Cerebellar cortex (tissue), 1 donor: Measurements from ENCODE around the gene SCAPER.

ENCODE experiments used
- DNase-seq: peaks from one replicate; pipeline ENCODE4 v3.0.0-alpha.2; 2015; ENCODE audit warnings: low spot score

Gene SCAPER

GRCh38 chr15:76339305-76340197 lies 565.6 kb downstream of the SCAPER start:
- DNase-seq: no peak

DNA sequence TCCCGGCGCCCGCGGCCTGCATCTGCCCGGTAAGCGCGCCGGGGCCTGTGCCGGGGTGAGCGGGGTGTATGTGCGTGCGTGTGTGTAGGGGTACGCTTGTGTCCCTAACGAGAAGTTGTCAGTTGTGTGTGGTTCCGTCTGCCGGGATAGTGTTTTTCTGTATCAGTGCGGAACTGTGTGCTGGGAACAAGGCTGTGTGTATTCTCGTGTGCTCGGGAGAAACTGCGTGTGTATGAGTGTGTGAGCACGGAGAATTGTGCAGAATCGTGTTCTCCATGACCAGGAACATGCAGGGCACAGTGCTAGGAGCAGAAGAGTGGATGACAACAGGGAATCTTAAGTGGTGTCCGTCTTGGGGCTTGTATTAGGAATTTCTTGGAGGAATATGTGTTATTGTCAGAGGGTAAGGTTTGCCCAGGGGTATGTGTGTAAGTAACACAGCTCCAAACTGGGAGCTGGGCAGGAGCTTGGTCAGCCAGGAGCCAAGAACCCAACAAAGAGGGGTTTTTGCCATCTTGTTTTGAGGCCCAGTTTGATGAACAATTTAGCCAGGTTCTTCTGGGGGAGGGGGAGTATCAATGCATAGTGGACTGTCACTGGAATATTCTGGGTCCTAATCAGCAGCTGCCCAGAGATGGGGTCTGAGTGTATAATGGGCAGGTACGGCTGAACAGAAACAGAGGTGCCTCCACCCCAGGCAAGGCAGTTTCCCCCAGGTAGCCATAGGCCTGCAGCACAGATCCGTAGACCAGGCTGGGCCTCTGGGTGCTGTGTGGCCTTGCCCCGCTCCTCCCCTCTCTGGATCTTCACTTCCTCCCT lies 566.4 kb downstream of the SCAPER start:
- DNase-seq: no peak

DNA sequence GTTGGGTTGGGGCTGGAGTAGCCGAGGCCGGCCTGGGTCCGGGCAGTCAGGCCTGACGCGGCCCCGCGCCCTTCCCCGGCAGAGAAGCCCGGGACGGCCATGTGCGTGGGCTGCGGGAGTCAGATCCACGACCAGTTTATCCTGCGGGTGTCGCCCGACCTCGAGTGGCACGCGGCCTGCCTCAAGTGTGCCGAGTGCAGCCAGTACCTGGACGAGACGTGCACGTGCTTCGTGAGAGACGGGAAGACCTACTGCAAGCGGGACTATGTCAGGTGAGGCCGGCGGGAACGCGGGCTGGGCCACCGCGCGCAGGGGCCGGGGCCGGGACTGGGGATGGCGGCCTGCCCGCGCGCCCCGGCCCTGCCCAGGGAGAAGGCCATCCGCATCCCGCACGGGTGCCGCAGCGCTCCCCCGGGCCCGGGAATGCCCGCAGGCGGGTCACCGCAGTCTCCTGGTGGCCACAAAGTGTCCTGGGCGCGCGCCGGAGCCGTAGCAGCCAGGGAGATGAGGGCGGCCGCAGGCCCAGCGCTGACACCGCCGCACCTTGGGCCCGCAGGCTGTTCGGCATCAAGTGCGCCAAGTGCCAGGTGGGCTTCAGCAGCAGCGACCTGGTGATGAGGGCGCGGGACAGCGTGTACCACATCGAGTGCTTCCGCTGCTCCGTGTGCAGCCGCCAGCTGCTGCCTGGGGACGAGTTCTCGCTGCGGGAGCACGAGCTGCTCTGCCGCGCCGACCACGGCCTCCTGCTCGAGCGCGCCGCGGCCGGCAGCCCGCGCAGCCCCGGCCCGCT lies 567.2 kb downstream of the SCAPER start:
- DNase-seq: no peak

DNA sequence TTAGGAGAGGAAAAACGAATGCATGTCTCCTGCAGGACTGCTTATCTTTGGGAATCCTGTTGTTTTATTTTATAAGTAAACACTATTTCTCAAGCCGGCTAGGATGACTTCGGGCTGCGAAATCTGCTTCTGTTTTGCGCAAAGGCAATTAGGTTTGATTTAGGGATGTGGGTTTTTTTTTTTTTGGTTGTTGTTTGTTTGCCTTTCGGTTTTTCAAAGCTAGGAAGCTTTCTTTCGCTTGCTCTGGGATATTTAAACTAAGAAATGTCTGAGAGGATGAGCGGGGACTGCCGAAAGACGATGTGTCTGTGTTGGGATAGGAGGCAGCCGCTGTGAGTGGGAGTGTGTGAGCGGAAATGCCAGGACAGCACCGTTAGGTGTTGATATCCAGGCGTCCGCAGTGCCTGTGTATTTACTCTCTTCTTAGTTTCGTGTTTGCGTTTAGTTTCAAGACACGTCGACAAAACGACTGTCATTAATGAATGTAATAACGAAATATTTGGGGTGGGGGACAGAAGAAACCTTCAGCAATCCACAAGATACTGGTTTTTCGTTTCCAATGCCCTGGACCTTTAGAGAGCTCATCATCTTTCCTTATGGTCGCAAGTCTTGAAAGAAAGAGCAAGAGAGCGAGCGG lies 568.0 kb downstream of the SCAPER start:
- no peak for DNase-seq

DNA sequence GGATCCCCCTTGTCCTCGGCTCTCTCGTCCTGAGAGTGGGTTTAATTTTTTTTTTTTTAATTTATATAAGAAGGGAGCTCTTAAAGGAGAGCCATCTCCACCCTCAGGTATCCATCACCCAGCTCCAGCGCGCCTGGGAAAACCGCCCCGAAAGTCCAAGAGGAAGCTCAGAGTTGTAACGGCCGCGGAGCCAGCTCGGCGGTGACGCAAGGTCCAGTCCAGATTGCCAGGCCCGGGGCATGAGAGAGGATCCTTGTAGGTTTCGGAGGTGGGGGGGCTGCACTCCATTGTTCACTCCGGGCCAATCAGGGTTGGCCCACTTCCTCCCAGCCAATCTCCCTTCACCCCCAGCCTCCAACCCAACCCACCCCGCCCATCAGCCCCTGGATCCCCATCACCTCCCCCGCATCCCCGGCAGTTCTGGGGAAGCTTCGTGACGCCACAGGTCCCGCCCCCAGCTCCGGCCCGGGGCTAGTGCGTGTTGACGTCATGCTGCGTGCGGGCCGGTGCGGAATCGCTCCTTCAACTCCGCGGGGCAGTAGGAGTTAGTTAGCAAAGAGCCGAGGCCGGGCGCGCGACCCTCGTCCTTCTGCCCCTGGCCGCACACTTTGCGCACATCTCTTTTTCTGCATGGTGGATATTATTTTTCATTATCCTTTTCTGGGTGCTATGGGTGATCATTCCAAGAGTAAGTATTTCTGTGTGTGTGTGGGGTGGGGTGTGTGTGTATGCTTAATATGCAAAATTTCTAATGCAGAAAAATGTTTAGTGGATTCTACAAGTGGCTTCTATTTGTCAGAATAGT lies 568.7 kb downstream of the SCAPER start, which contains the start of gene ISL2:
ISL2 (plus strand) TSS at position 520 of the 805 bp plus-strand sequence; CDS start at position 631, 111 bp downstream.
- peak; percentile 65 for DNase-seq

GRCh38 chr15:76335307-76336253 lies 569.6 kb downstream of the SCAPER start:
- DNase-seq: no peak

DNA sequence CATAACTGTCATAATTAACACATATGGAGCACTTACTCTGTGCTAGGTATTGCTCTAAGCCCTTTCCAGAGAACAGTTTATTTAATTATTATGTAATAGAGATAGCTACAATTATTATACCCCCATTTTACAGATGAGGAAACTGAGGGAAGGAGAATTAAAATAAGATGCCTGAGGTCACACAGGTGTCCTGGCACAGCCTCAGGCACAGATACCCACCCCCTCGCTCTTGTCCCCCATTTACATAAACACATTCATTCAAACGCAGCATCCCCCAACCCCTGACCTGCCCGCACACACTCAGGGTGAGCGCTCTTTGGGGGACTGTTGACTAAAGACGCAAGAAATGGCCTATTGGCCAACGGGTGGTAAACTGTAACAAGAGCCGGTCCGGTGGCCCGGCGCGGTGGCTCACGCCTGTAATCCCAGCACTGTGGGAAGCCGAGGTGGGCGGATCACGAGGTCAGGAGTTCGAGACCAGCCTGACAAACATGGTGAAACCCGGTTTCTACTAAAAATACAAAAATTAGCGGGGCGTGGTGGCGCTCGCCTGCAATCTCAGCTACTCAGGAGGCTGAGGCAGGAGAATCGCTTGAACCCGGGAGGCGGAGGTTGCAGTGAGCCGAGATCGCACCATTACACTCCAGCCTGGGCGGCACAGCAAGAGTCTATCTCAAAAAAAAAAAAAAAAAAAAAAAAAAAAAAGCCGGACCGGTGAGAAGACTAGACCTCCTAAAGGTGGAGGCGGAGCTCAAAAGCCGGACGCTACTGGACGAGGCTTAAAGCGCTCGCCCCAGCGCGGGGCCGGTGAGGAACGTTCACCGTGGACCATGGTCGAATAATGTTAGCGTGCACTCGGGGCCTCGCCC lies 570.5 kb downstream of the SCAPER start:
- no peak for DNase-seq

- DNase-seq: peak; percentile 42
Measured at GRCh38 chr15:76333720-76334437, 571.3 kb downstream of the SCAPER start.

GRCh38 chr15:76333309-76333708 lies 571.8 kb downstream of the SCAPER start:
- no peak for DNase-seq

DNA sequence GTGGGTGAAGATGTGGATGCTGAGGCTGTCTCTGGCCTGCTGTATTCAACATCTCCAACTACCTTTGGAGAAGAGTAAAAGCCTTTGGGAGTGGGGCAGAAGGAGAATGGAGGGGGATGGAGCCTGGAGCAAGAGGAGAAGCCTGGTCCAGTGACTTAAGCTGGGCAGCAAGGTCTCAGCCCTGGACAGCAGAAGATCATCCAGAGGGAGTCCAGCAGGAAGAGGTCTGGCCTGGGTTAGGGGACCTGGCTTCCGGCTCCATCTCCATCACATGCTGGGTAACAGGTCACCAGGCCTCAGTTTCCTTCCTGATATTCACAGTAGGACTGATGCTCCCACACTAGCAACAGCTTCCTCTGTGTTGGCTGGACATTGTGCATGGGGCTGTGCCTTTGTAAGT lies 572.3 kb downstream of the SCAPER start:
- DNase-seq: no peak

- DNase-seq: peak; percentile 79
Measured at GRCh38 chr15:76330080-76330680, 575.0 kb downstream of the SCAPER start.

DNA sequence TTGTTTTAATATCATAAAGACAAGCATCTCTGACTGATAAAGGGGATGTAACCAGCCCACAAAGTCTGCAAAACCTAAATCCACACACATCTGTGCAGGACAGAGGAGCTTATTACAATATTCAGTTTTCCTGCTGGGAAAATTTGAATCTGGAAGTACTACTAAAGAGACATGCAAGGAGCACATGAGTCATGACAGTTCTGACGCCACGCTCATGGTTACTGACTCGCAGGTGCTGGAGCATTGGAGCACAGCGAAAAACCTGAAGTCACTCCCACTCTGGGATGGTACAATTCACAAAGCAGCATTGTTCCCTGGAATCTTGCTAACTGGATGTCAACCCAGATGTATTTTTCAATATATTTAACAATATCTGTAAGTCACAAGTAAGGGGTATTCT lies 576.2 kb downstream of the SCAPER start:
- DNase-seq: no peak

- DNase-seq: no peak
Measured at GRCh38 chr15:76328106-76328696, 576.9 kb downstream of the SCAPER start.

DNA sequence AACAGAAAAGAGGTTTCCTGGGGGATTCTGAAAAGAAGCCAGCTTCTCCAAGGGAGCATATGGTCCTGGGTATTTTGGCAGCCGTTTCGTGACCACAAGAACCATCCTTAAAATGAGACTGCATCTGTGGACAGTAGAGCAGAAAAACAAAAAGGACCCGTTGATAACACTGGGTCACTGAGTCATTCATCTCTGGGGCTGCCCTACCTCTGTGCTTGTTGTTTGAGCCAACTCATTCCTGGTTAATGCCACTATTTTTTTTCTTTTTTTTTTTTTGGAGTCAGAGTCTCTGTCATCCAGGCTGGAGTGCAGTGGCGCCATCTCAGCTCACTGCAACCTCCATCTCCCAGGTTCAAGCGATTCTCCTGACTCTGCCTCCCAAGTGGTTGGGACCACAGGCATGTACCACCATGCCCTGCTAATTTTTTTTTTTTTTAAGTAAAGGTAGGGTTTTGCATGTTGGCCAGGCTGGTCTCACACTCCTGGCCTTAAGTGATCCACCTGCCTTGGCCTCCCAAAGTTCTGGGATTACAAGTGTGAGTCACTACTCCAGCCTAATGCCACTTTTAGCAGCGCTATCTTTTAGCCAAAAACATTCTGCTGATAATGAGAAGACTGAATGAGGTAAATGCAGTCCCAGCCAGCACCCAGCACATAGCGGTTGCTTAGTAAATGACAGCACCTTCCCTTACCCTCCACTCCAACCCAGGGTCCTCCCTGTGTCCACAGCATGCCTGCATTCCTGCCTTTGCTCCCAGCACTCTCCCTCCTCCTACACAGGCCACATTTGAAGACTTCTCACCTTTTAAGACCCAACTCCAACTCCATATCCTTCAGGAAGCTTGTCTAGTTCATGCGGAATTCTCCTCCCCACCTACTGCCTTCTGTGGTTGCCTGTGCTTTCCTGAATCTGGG lies 577.7 kb downstream of the SCAPER start:
- peak; percentile 82 for DNase-seq

GRCh38 chr15:76325704-76326103 lies 579.4 kb downstream of the SCAPER start:
- no peak for DNase-seq

DNA sequence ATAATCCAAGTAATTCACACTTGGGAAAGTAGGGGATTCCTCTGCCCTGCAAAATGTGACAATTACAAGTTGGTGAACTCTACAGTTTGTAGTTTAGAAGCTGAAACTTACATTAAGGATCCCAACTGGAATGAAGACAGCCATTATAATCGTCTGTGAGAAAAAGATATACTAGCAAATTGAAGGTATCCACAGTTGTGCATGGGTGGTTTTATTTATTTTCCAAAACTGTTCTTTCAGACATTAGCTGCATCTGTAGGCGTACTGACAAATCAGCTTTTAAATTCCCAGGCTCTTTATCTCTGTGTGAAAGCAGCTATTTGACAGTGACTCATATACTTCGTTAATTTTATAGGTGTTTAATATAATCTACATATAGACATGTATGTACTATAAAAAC lies 581.1 kb downstream of the SCAPER start:
- DNase-seq: no peak
